NOMO-1 treated with DMSO at 0.1 percent for 48 hours (cell line): ENCODE data around the gene MFAP4.

ENCODE experiments used
- DNase-seq: peaks from one replicate; lab custom pipeline; 2025; ENCODE audit not compliant: unreplicated experiment; lab: John Stamatoyannopoulos, UW

The MFAP4 gene

GRCh38 chr17:19410875-19411620 is 24.1 kb upstream of the MFAP4 start, which contains the start of gene RNF112:
Gene RNF112 (plus strand): TSS chr17:19411232. CDS start chr17:19411409, 177 bp downstream.
- no peak for DNase-seq

- DNase-seq = no peak
Observed at GRCh38 chr17:19410091-19410490, 23.1 kb upstream of the MFAP4 start.

GRCh38 chr17:19409509-19409908 is 22.5 kb upstream of the MFAP4 start:
- DNase-seq = no peak

GRCh38 chr17:19409066-19409465 is 22.1 kb upstream of the MFAP4 start:
- DNase-seq = no peak

- DNase-seq = no peak
Observed at GRCh38 chr17:19408346-19408710, 21.3 kb upstream of the MFAP4 start.

GRCh38 chr17:19407601-19408345 is 20.8 kb upstream of the MFAP4 start:
- no peak for DNase-seq

- no peak for DNase-seq
Observed at GRCh38 chr17:19405114-19405513, 18.1 kb upstream of the MFAP4 start.

GRCh38 chr17:19404264-19404663 is 17.3 kb upstream of the MFAP4 start:
- no peak for DNase-seq

- no peak for DNase-seq
Observed at GRCh38 chr17:19403021-19403420, 16.0 kb upstream of the MFAP4 start.

GRCh38 chr17:19402171-19402570 is 15.2 kb upstream of the MFAP4 start:
- no peak for DNase-seq

GRCh38 chr17:19401321-19402010 is 14.5 kb upstream of the MFAP4 start:
- DNase-seq = no peak

- DNase-seq = no peak
Observed at GRCh38 chr17:19399750-19400450, 12.9 kb upstream of the MFAP4 start.

- peak; percentile 85 for DNase-seq
Observed at GRCh38 chr17:19398301-19399181, 11.6 kb upstream of the MFAP4 start.

GRCh38 chr17:19397556-19398041 is 10.6 kb upstream of the MFAP4 start:
- no peak for DNase-seq

GRCh38 chr17:19392303-19392702 is 5.3 kb upstream of the MFAP4 start:
- no peak for DNase-seq

GRCh38 chr17:19391432-19391831 is 4.4 kb upstream of the MFAP4 start:
- no peak for DNase-seq

- DNase-seq = no peak
Observed at GRCh38 chr17:19390951-19391350, 4.0 kb upstream of the MFAP4 start.

- no peak for DNase-seq
Observed at GRCh38 chr17:19388791-19389785, 2.1 kb upstream of the MFAP4 start.
